ENCODE data around the gene MXRA7.

GRCh38 chr17:76742958-76743357, 32.2 kb upstream of the MXRA7 start:
- TF ChIP-seq CTCF (IDR thresholded peaks at IDR 0.05) (no peak), POLR2A (IDR thresholded peaks at IDR 0.05) (no peak)
